PC-9 (cell line): ENCODE results near the gene ARHGAP10. TPM values are rescaled to one million over a fixed set of nuclear protein-coding genes. Genes with fewer than 3 reads are reported as not detected.

ENCODE experiments used
- BruUV-seq: library from RNA; stranded (reverse); fragments of 400-500 nt; replicated peaks from 2 replicates; lab custom pipeline; 2021; lab: Mats Ljungman, UMichigan
- CTCF ChIA-PET: fragments of 300-600 bp; sonication (Branson Sonifier 250); formaldehyde crosslinking; loops from one replicate; lab custom pipeline; 2022; ENCODE audit warnings: antibody characterized with exemption; lab: Charles Lee
- POLR2A ChIA-PET: fragments of 300-600 bp; sonication (Branson Sonifier 250); formaldehyde crosslinking; loops from one replicate; lab custom pipeline; 2022; ENCODE audit warnings: antibody characterized with exemption; ENCODE audit not compliant: unreplicated experiment; lab: Charles Lee
- DNase-seq, 2 experiments: peaks; one replicate each; pipeline versions ENCODE4 v3.0.0 to v3.0.0-alpha.2; 2015 to 2022; ENCODE audit warnings: mixed read lengths in 1 of 2
- H2AFZ ChIP-seq: fragments of 200-600 bp; sonication (generic); 2 replicates; pipeline ENCODE4 v1.8.1; 2017; ENCODE audit warnings: antibody characterized with exemption
- H3F3A ChIP-seq: fragments of 200-600 bp; sonication (generic); 2 replicates; pipeline ENCODE4 v1.8.1; 2017; ENCODE audit warnings: antibody characterized with exemption, mild to moderate bottlenecking, low read depth; ENCODE audit not compliant: insufficient read depth
- H3K27ac ChIP-seq: fragments of 200-600 bp; sonication (generic); 2 replicates; pipeline ENCODE4 v1.6.1; 2016; ENCODE audit warnings: mixed run types
- H3K27me3 ChIP-seq: fragments of 200-600 bp; sonication (generic); 2 replicates; pipeline ENCODE4 v1.6.1; 2016; ENCODE audit warnings: low read depth, mixed run types; ENCODE audit not compliant: insufficient read depth
- H3K36me3 ChIP-seq: fragments of 200-600 bp; sonication (generic); 2 replicates; pipeline ENCODE4 v1.6.1; 2016; ENCODE audit warnings: low read depth, mixed run types
- H3K4me1 ChIP-seq: fragments of 200-600 bp; sonication (generic); replicated peaks from 2 replicates; pipeline ENCODE4 v1.6.1; 2016; ENCODE audit warnings: mixed run types; ENCODE audit not compliant: insufficient read depth
- H3K4me2 ChIP-seq: fragments of 200-600 bp; sonication (generic); 2 replicates; pipeline ENCODE4 v1.6.1; 2017; ENCODE audit warnings: mixed run types
- H3K4me3 ChIP-seq: fragments of 200-600 bp; sonication (generic); 2 replicates; pipeline ENCODE4 v1.6.1; 2016; ENCODE audit warnings: mixed run types
- H3K79me2 ChIP-seq: fragments of 200-600 bp; sonication (generic); 2 replicates; pipeline ENCODE4 v1.6.1; 2017; ENCODE audit warnings: low read depth, mixed run types
- H3K9me2 ChIP-seq: fragments of 200-600 bp; sonication (generic); 2 replicates; pipeline ENCODE4 v1.8.1; 2017; ENCODE audit warnings: mild to moderate bottlenecking; ENCODE audit not compliant: insufficient read depth
- H3K9me3 ChIP-seq: fragments of 200-600 bp; sonication (generic); 2 replicates; pipeline ENCODE4 v1.8.1; 2016; ENCODE audit warnings: low read depth; ENCODE audit not compliant: insufficient read depth
- H4K20me1 ChIP-seq: fragments of 200-600 bp; sonication (generic); 2 replicates; pipeline ENCODE4 v1.8.1; 2017; ENCODE audit not compliant: insufficient read depth
- CTCF ChIP-seq: fragments of 200-600 bp; sonication (generic); conservative IDR thresholded peaks from 2 replicates; pipeline ENCODE4 v1.6.1; 2017; ENCODE audit warnings: mixed run types, antibody characterized with exemption, mild to moderate bottlenecking, moderate library complexity
- EZH2 ChIP-seq: fragments of 200-600 bp; sonication (generic); IDR thresholded peaks from 2 replicates; pipeline ENCODE4 v1.8.0; 2017; ENCODE audit warnings: antibody characterized with exemption, low read depth
- intact Hi-C: fragments of 100-400 bp; cut with micrococcal nuclease; formaldehyde crosslinking; loops from one replicate; pipeline ENCODE4 v1.10.0; 2022; ENCODE audit not compliant: unreplicated experiment
- total RNA-seq: library from RNA; stranded (reverse); gene quantifications from 2 replicates; pipeline ENCODE4 v1.2.3, GENCODE V29; 2021

The ARHGAP10 gene
- total RNA-seq, 1 experiment from 2014 or later, result 27.5 TPM

DNA sequence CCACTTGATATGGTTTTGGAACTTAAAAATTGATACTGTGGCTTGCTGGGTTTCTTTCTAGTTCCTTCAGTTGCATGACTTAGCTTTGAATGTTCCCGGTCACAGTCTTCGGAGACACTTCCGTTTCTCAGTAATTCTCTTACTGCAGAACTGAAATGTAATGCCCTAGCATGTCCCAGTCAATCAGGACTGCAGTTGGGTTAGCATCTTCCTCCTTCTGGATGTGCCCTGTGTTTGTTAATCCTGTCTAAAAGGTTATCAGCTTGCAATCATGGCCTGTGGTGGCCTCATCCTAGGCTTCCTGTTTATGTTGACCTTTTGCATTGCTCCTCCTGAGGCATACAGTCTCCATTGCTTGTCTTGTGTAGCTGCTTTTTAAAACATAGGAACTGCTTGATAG lies 275.9 kb downstream of the ARHGAP10 start:
- Histone ChIP-seq H3K79me2 (no peaks in the 10 kb centered on the region), H3K4me1 (peaks cover 10% of the 10 kb centered on the region), H3K36me3 (no peaks in the 10 kb centered on the region), H3K4me3 (no peak overlapping the region), H3F3A (peaks cover 14% of the 10 kb centered on the region), H3K27ac (peak overlapping the region; percentile 31), H3K9me2 (no peaks in the 10 kb centered on the region), H4K20me1 (no peaks in the 10 kb centered on the region), H3K4me2 (peak overlapping the region; percentile 45), H2AFZ (no peak overlapping the region), H3K9me3 (no peaks in the 10 kb centered on the region; the same call in 1 of the 2 replicates), H3K27me3 (no peaks in the 10 kb centered on the region)
- no peak for DNase-seq
- ChIA-PET CTCF (no interaction called here), POLR2A (interaction anchor here (0.7 kb wide), 1 partner anchor 824 kb away, joined by 3 read pairs; no protein-coding TSS in a partner anchor)
- intact Hi-C loops, result no loop called here
- no peak for TF ChIP-seq CTCF
- TF ChIP-seq EZH2, result no peak
- BruUV-seq, result no TSS peak

DNA sequence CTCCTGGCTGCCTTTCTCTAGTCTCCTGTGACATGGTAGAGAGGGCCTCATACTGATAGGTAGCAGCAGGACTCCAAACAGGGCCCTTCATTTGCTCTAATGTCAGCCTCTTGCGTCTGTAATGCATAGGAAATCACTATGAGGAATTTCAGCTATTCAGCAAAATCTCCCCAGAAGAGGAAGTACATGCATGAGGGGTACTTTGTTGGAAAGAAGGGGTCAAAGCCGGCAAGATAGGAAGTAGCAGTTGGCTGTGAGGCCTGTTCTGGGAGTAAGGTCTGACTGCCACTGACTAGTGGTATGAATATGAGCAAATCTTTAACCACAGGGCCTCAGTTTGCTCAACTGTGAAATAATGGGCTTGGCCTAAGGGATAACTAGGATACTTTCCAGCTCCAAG lies 283.2 kb downstream of the ARHGAP10 start:
- Histone ChIP-seq H3K4me3 (no peak overlapping the region), H4K20me1 (no peaks in the 10 kb centered on the region), H3F3A (no peaks in the 10 kb centered on the region), H3K9me2 (no peaks in the 10 kb centered on the region), H2AFZ (no peak overlapping the region), H3K4me2 (no peak overlapping the region), H3K27ac (no peak overlapping the region), H3K36me3 (no peaks in the 10 kb centered on the region), H3K9me3 (no peaks in the 10 kb centered on the region), H3K79me2 (no peaks in the 10 kb centered on the region), H3K4me1 (no peaks in the 10 kb centered on the region), H3K27me3 (no peaks in the 10 kb centered on the region)
- ChIA-PET POLR2A (no interaction called here), CTCF (no interaction called here)
- DNase-seq, result no peak
- intact Hi-C loops, result loop anchor here (1.0 kb wide), 1 partner anchor 36 kb away; no protein-coding TSS in a partner anchor
- no TSS peak for BruUV-seq
- no peak for TF ChIP-seq EZH2
- no peak for TF ChIP-seq CTCF

DNA sequence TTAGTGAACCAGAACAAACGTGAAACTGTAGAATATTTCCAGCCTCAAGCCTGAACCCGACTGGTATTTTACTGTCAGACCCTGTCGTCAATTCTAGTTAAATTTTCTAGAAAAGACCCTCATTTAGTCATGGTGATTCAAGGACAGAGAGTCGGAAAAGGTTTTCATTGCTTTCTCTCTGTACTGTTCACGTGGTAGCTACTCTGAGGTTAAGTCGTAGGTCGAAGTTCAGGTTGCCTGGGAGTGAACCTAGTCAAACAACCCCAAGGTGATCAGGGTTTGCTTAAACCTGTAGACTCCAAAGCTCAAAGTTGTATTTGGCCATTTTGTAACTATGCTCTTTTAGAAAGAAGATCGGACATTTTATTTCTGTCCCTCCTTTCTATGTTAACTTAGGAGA lies 283.6 kb downstream of the ARHGAP10 start:
- Histone ChIP-seq H3K9me3 (no peaks in the 10 kb centered on the region), H3K4me2 (no peak overlapping the region), H3K9me2 (no peaks in the 10 kb centered on the region), H3K79me2 (no peaks in the 10 kb centered on the region), H2AFZ (no peak overlapping the region), H3F3A (no peaks in the 10 kb centered on the region), H3K27me3 (no peaks in the 10 kb centered on the region), H4K20me1 (no peaks in the 10 kb centered on the region), H3K36me3 (no peaks in the 10 kb centered on the region), H3K4me3 (no peak overlapping the region), H3K27ac (no peak overlapping the region), H3K4me1 (no peaks in the 10 kb centered on the region)
- TF ChIP-seq CTCF, result no peak
- no peak for TF ChIP-seq EZH2
- no peak for DNase-seq
- POLR2A ChIA-PET, result no interaction called here
- CTCF ChIA-PET, result no interaction called here
- intact Hi-C loops, result loop anchor here (1.0 kb wide), 1 partner anchor 36 kb away; no protein-coding TSS in a partner anchor
- no TSS peak for BruUV-seq
